ENCODE measurements around the gene PCNX2. TPM values are rescaled to one million over a fixed set of nuclear protein-coding genes. Genes with fewer than 3 reads are reported as not detected.

The PCNX2 gene
- total and polyA plus RNA-seq, 11 donors = 0.27 to 5.3 (median 1.9) TPM

DNA sequence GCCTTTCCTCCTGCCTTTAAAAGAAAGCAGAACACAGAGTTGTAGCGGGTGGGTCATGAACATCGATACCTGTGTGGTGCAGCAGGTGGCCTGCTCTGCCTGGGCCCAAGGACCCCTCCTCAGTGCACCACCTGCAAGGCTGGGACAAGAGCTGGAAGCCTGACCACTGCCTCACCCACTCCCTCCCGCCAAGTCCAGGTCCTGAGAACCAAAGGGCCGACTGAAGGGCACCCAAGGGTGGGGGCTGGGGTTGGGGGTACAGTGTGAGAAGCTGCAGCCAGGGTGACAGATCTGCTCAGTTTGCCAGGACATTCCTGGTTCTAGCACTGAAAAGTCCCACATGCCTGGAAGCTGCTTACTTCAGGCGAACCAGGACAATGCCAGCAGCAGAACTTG is 309.0 kb downstream of the PCNX2 start:
- peak in 1 of 4 donors; percentile 42 for ATAC-seq
- H3K4me3 ChIP-seq = no peak overlapping the region
- 87 to 95% (median 94%) methylated on average over 3 to 5 of the region's 5 CpGs for WGBS, 4 donors
- intact Hi-C loops (cut with DNase I) = no loop called here
- peaks cover 0 to 8% (median 0%) of the 10 kb centered on the region in 12 donors for H3K4me1 ChIP-seq
- H3K36me3 ChIP-seq = no peaks in the 10 kb centered on the region
- H3K9me3 ChIP-seq = no peaks in the 10 kb centered on the region
- no peak overlapping the region for H3K27ac ChIP-seq
- no peak for TF ChIP-seq POLR2A (IDR thresholded peaks at IDR 0.05)
- TF ChIP-seq, protein P1, sequence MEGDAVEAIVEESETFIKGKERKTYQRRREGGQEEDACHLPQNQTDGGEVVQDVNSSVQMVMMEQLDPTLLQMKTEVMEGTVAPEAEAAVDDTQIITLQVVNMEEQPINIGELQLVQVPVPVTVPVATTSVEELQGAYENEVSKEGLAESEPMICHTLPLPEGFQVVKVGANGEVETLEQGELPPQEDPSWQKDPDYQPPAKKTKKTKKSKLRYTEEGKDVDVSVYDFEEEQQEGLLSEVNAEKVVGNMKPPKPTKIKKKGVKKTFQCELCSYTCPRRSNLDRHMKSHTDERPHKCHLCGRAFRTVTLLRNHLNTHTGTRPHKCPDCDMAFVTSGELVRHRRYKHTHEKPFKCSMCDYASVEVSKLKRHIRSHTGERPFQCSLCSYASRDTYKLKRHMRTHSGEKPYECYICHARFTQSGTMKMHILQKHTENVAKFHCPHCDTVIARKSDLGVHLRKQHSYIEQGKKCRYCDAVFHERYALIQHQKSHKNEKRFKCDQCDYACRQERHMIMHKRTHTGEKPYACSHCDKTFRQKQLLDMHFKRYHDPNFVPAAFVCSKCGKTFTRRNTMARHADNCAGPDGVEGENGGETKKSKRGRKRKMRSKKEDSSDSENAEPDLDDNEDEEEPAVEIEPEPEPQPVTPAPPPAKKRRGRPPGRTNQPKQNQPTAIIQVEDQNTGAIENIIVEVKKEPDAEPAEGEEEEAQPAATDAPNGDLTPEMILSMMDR (IDR thresholded peaks at IDR 0.05) = no peak
- H3K27me3 ChIP-seq = no peaks in the 10 kb centered on the region
- DNase-seq = no peak

DNA sequence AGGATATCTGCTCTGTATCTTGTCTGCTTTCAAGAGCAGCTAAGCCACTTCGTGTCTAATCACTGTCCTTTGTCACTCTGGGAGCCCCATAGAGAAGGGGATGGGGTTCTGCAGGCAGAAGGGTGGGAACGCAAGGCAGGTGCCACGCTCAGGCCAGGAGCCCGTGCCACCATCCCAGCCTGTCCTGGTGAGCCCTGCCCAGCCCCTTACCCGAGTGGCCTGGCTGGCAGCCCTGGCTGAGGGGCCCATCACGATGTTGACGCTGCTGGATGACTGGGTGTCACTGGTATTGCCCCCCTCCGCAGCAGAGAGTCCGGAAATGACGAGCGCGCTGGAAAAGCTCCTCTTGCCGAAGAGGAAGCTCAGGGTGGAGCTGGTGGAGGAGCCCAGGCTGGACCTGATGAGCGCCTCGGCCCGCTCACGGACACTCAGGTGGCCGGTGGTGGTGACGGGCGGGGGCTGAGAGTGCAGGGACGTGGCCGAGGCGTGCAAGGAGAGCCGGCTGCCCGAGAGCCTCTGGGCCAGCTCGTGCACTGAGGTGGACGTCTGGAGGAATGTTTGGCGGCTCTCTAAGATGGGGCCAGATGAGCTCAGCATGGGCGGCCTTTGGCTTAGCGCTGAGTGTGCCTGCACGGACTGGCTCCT is 309.5 kb downstream of the PCNX2 start:
- no peak for TF ChIP-seq POLR2A (IDR thresholded peaks at IDR 0.05)
- no peaks in the 10 kb centered on the region for H3K36me3 ChIP-seq
- intact Hi-C loops (cut with DNase I) = no loop called here
- WGBS, 4 donors = 84 to 90% (median 87%) methylated on average over 14 to 31 of the region's 31 CpGs
- no peak overlapping the region for H3K27ac ChIP-seq
- DNase-seq (no peak), ATAC-seq (no peak)
- peaks cover 0 to 8% (median 0%) of the 10 kb centered on the region in 12 donors for H3K4me1 ChIP-seq
- no peak overlapping the region for H3K4me3 ChIP-seq
- no peaks in the 10 kb centered on the region for H3K9me3 ChIP-seq
- H3K27me3 ChIP-seq = no peaks in the 10 kb centered on the region

DNA sequence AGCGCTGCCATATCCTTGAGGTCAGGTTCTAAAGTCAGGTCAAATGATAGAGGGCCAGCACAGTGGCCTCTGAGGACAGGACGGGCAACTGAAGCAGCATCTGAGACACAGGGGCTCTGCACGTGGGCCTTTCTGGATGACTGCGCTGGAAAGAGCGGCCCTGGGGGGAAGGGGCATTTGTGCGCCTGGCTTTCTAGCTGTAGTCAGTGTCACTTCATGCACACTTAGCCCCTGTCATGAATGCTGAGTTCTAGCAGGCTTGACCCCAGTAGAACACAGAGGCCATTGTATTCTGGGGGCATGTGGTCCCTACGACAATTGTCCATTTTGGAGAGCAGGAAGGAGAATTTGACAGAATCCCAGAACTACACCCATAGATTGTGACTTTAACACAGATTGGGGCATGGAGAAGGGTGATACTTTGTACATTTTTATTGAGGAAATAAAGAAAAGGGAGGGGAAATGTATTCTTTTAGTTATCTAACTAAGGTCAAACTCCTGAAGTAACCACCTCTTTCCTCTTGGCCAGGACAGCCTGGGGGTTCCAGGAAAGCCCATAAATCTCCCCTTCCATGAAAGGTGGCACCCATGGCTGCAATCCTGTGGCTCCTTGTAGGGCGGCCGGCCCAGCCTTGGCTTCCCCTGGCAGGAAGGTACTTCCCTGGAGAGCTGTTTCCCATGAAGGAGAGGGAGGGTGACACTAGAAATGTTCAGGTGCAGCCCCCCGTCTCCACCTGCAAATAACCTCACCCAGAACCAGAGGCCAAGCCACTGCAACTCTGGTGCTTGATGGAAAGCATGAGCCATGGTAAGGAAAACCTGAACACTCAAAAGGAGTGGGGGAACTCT is 310.7 kb downstream of the PCNX2 start:
- DNase-seq = no peak
- no peak for ATAC-seq
- no peak overlapping the region for H3K27ac ChIP-seq
- TF ChIP-seq, protein P1 (IDR thresholded peaks at IDR 0.05) = no peak
- no peak for TF ChIP-seq POLR2A (IDR thresholded peaks at IDR 0.05)
- H3K36me3 ChIP-seq = peaks cover 0 to under 1% (median 0%) of the 10 kb centered on the region in 9 donors
- H3K4me1 ChIP-seq = peaks cover 0 to 8% (median 0%) of the 10 kb centered on the region in 12 donors
- H3K4me3 ChIP-seq = no peak overlapping the region
- no peaks in the 10 kb centered on the region for H3K9me3 ChIP-seq
- WGBS, 4 donors = 92 to 97% (median 95%) methylated on average over 9 to 10 of the region's 10 CpGs
- intact Hi-C loops (cut with DNase I) = no loop called here
- H3K27me3 ChIP-seq = no peaks in the 10 kb centered on the region

DNA sequence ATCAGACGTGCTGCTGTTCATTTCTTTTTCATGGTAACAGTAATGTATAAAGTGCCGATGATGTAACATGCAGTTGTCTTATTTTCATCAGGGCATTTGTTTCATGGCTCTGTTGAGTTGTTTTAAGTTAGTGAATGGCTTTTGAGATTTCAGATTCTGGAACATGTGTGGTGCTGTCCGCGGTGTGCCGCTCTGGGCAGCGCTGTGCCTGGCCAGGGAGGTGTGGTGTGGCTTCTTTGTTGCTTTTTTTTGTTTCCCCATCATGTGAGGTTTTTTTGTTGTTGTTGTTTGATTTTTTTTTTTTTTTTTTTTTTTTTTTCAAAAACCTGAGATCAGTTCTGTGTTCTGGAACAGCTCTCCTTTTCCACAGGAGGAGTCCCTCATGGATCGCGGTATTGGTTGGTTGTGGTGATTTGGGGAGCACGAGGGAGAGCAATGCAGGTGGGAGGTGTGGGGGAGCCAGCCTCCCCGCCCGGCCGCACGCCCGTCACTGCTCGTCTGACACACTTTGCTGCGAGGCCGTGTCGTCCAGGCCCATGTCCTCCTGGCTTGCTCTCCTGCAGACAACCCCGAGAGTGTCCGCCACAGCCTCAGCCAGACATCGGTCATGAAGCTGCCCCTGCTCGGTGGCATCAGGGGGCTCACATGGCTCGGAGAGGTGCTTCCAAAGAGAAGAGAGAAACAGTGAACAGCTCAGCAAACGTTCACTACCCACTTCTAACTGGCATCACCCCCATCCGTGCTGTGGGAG is 311.5 kb downstream of the PCNX2 start:
- Histone ChIP-seq H3K27me3 (no peaks in the 10 kb centered on the region), H3K27ac (no peak overlapping the region), H3K9me3 (no peaks in the 10 kb centered on the region), H3K36me3 (peaks cover 0 to 9% (median 0%) of the 10 kb centered on the region in 9 donors), H3K4me1 (peaks cover 0 to 8% (median 0%) of the 10 kb centered on the region in 12 donors), H3K4me3 (no peak overlapping the region)
- WGBS, 4 donors = 87 to 91% (median 91%) methylated on average over 25 of the region's 25 CpGs
- no peak for DNase-seq
- intact Hi-C loops (cut with DNase I) = no loop called here
- no peak for TF ChIP-seq POLR2A (IDR thresholded peaks at IDR 0.05)
- TF ChIP-seq, protein P1 (IDR thresholded peaks at IDR 0.05) = no peak
- no peak for ATAC-seq

Data from heart left ventricle (tissue), 16 donors.